HepG2 (cell line): ENCODE measurements around the gene TUBA4A. TPM values are rescaled to one million over a fixed set of nuclear protein-coding genes. Genes with fewer than 3 reads are reported as not detected.

ENCODE experiments used
- BCL3 ChIP-seq: sonication (generic); formaldehyde crosslinking; IDR thresholded peaks from 2 replicates; pipeline ENCODE4 v1.5.1; 2020; ENCODE audit warnings: mild to moderate bottlenecking, missing genetic modification reagents, moderate library complexity
- ERF ChIP-seq: IDR thresholded peaks from 2 replicates; pipeline ENCODE4 v1.6.1; 2018; ENCODE audit warnings: missing biosample characterization, missing genetic modification reagents
- HOXA3 ChIP-seq: sonication (generic); formaldehyde crosslinking; IDR thresholded peaks from 2 replicates; pipeline ENCODE4 v1.5.0; 2020; ENCODE audit warnings: missing genetic modification reagents
- JARID2 ChIP-seq: sonication (generic); formaldehyde crosslinking; IDR thresholded peaks from 2 replicates; pipeline ENCODE4 v1.8.1; 2023; ENCODE audit warnings: missing genetic modification reagents, inconsistent platforms; ENCODE audit not compliant: insufficient replicate concordance
- KDM2A ChIP-seq: sonication (generic); formaldehyde crosslinking; IDR thresholded peaks from 2 replicates; pipeline ENCODE4 v1.4.0; 2020; ENCODE audit warnings: low read depth, missing genetic modification reagents, borderline replicate concordance
- MBNL3 ChIP-seq: fragments of 250-450 bp; sonication (Bioruptor Pico); conservative IDR thresholded peaks from 2 replicates; pipeline ENCODE4 v1.8.0; 2022; ENCODE audit warnings: mild to moderate bottlenecking, inconsistent platforms
- NR2F1 ChIP-seq, 2 experiments: fragments of 450-650 bp in 1 of 2; formaldehyde crosslinking in 1 of 2; IDR thresholded peaks; 2 replicates each; pipeline versions ENCODE4 v1.5.0 to v1.6.1; 2016 to 2020; ENCODE audit warnings: mild to moderate bottlenecking in 1 of 2, missing compliant biosample characterization in 1 of 2, missing genetic modification reagents in 1 of 2, moderate library complexity in 1 of 2
- NRL ChIP-seq: sonication (generic); formaldehyde crosslinking; IDR thresholded peaks from 2 replicates; pipeline ENCODE4 v1.5.0; 2020; ENCODE audit warnings: missing genetic modification reagents, mild to moderate bottlenecking, moderate library complexity, borderline replicate concordance
- PLRG1 ChIP-seq: fragments of 450-650 bp; conservative IDR thresholded peaks from 2 replicates; pipeline ENCODE4 v1.6.1; 2016
- RBAK ChIP-seq: sonication (generic); formaldehyde crosslinking; IDR thresholded peaks from 2 replicates; pipeline ENCODE4 v1.5.1; 2020; ENCODE audit warnings: mild to moderate bottlenecking, missing genetic modification reagents
- SAFB2 ChIP-seq: sonication (generic); formaldehyde crosslinking; IDR thresholded peaks from 2 replicates; pipeline ENCODE4 v1.5.1; 2020; ENCODE audit warnings: missing genetic modification reagents, low read depth, mild to moderate bottlenecking, borderline replicate concordance
- SNAPC2 ChIP-seq: sonication (generic); formaldehyde crosslinking; IDR thresholded peaks from 2 replicates; pipeline ENCODE4 v1.8.1; 2022; ENCODE audit warnings: mild to moderate bottlenecking, missing genetic modification reagents
- THAP11 ChIP-seq: IDR thresholded peaks from 2 replicates; pipeline ENCODE4 v1.6.1; 2016; ENCODE audit warnings: missing biosample characterization, missing genetic modification reagents
- USF2 ChIP-seq, 2 experiments: sonication (generic) in 1 of 2; formaldehyde crosslinking in 1 of 2; IDR thresholded peaks; 2 replicates each; pipeline versions ENCODE4 v1.5.1 to v1.6.1; 2011 to 2020; ENCODE audit warnings: borderline replicate concordance in 1 of 2, low read depth in 1 of 2, low read length in 1 of 2, mild to moderate bottlenecking in 1 of 2, missing genetic modification reagents in 1 of 2, moderate library complexity in 1 of 2
- ZBTB7A ChIP-seq: sonication (generic); formaldehyde crosslinking; IDR thresholded peaks from 2 replicates; pipeline ENCODE4 v1.8.0; 2022; ENCODE audit warnings: mild to moderate bottlenecking, missing genetic modification reagents
- ZNF292 ChIP-seq: sonication (generic); formaldehyde crosslinking; IDR thresholded peaks from 2 replicates; pipeline ENCODE4 v1.8.1; 2022; ENCODE audit warnings: mild to moderate bottlenecking, low read depth, missing genetic modification reagents, borderline replicate concordance
- ZNF33B ChIP-seq: sonication (generic); formaldehyde crosslinking; IDR thresholded peaks from 2 replicates; pipeline ENCODE4 v1.5.1; 2020; ENCODE audit warnings: mild to moderate bottlenecking, missing genetic modification reagents
- ZNF354B ChIP-seq: sonication (generic); formaldehyde crosslinking; IDR thresholded peaks from 2 replicates; pipeline ENCODE4 v1.8.0; 2022; ENCODE audit warnings: mild to moderate bottlenecking, missing genetic modification reagents
- ZNF383 ChIP-seq: sonication (generic); formaldehyde crosslinking; IDR thresholded peaks from 2 replicates; pipeline ENCODE4 v1.4.0; 2020; ENCODE audit warnings: missing genetic modification reagents, mild to moderate bottlenecking, borderline replicate concordance
- ZNF589 ChIP-seq: sonication (generic); formaldehyde crosslinking; conservative IDR thresholded peaks from 2 replicates; pipeline ENCODE4 v1.8.0; 2022; ENCODE audit warnings: mild to moderate bottlenecking, moderate library complexity, missing genetic modification reagents
- ZNF652 ChIP-seq: IDR thresholded peaks from 2 replicates; pipeline ENCODE4 v1.6.1; 2016; ENCODE audit warnings: low read depth, borderline replicate concordance
- ZNF761 ChIP-seq: sonication (generic); formaldehyde crosslinking; conservative IDR thresholded peaks from 2 replicates; pipeline ENCODE4 v1.4.0; 2020; ENCODE audit warnings: mild to moderate bottlenecking, missing genetic modification reagents
- ZNF883 ChIP-seq: sonication (generic); formaldehyde crosslinking; IDR thresholded peaks from 2 replicates; pipeline ENCODE4 v1.5.1; 2020; ENCODE audit warnings: mild to moderate bottlenecking, missing genetic modification reagents; ENCODE audit errors: not compliant biosample characterization
- ZSCAN29 ChIP-seq: sonication (generic); formaldehyde crosslinking; conservative IDR thresholded peaks from 2 replicates; pipeline ENCODE4 v1.4.0; 2020; ENCODE audit warnings: mild to moderate bottlenecking, missing genetic modification reagents
- polyA plus RNA-seq, 8 experiments: library from polyadenylated mRNA; depleted of rRNA in 3 of 8; stranded (reverse) in 7 of 8; unstranded in 1 of 8; fragments of >200 nt; fragmentation: Illumina TruSeq in 4 of 8; extraction: Trizol in 4 of 8; gene quantifications; 2 replicates each; pipeline versions ENCODE4 v1.2.1 to v1.2.3, GENCODE V29; 2011 to 2016; ENCODE audit warnings: low read depth in 4 of 8, missing spikeins in 1 of 8, mixed read lengths in 1 of 8; ENCODE audit not compliant: insufficient read depth in 1 of 8
- total RNA-seq, 5 experiments: library from RNA; depleted of rRNA; stranded (reverse); fragments of >200 nt; fragmentation: Illumina TruSeq; extraction: Trizol; gene quantifications; 2 replicates each; pipeline ENCODE4 v1.2.3, GENCODE V29; 2016; ENCODE audit warnings: low read depth in 1 of 5

The TUBA4A gene
- total and polyA plus RNA-seq, 2 of the 13 experiments (the other 11 are each of a cell fraction or from before 2014, with no cell fraction given), result 1.3 to 12.7 TPM

GRCh38 chr2:219249203-219249980, 4.3 kb downstream of the TUBA4A start (continued):
- TF ChIP-seq MBNL3 (CRISPR knock-in tag), result no peak
- no peak for TF ChIP-seq USF2 (IDR thresholded peaks at IDR 0.05; ENCODE audit: low read depth, low read length)
- TF ChIP-seq USF2 (CRISPR knock-in tag; IDR thresholded peaks at IDR 0.05; ENCODE audit: borderline replicate concordance), result no peak; the same call in 1 of the 2 replicates
- peak; percentile 92 for TF ChIP-seq ZNF292 (CRISPR knock-in tag)
- no peak for TF ChIP-seq ZNF589 (CRISPR knock-in tag)
- peak; percentile 65; the same call in 1 of the 2 replicates for TF ChIP-seq THAP11
- peak; percentile 18 for TF ChIP-seq JARID2
- TF ChIP-seq ZSCAN29, result 0 out of 2 replicates have a peak, but pooled peaks have one; percentile 7
- TF ChIP-seq ZBTB7A, result no peak; the same call in 1 of the 2 replicates
- TF ChIP-seq ERF (CRISPR knock-in tag), result peak; percentile 95
- no peak for TF ChIP-seq NR2F1 (CRISPR knock-in tag; IDR thresholded peaks at IDR 0.05)
- TF ChIP-seq BCL3 (CRISPR knock-in tag), result no peak; the same call in none of the 2 replicates
- 0 out of 2 replicates have a peak, but pooled peaks have one; percentile 59 for TF ChIP-seq RBAK (CRISPR knock-in tag)
- TF ChIP-seq ZNF761 (CRISPR knock-in tag), result no peak
- peak; percentile 51; the same call in 1 of the 2 replicates for TF ChIP-seq NRL (CRISPR knock-in tag)
- TF ChIP-seq SAFB2 (CRISPR knock-in tag), result no peak; the same call in 1 of the 2 replicates
- TF ChIP-seq ZNF652 (CRISPR knock-in tag), result no peak; the same call in 1 of the 2 replicates
- TF ChIP-seq KDM2A (CRISPR knock-in tag), result no peak
- 0 out of 2 replicates have a peak, but pooled peaks have one; percentile 30 for TF ChIP-seq HOXA3 (CRISPR knock-in tag)
- no peak; the same call in 1 of the 2 replicates for TF ChIP-seq ZNF383 (CRISPR knock-in tag)
- no peak for TF ChIP-seq ZNF354B (CRISPR knock-in tag)
- no peak for TF ChIP-seq PLRG1
- TF ChIP-seq SNAPC2 (CRISPR knock-in tag), result peak; percentile 95
- no peak; the same call in 1 of the 2 replicates for TF ChIP-seq ZNF33B (CRISPR knock-in tag)
- no peak for TF ChIP-seq ZNF883 (CRISPR knock-in tag)
